Activated CD8-positive, alpha-beta memory T cell treated with anti-CD3 and anti-CD28 coated beads, Interleukin-2, amount 50 U/mL, for 1 hour (primary cell): ENCODE data around the gene GAB2.

ENCODE experiments used
- DNase-seq: peaks from one replicate; pipeline ENCODE4 v3.0.0-alpha.2; 2020; ENCODE audit errors: extremely low read depth

Gene GAB2

DNA sequence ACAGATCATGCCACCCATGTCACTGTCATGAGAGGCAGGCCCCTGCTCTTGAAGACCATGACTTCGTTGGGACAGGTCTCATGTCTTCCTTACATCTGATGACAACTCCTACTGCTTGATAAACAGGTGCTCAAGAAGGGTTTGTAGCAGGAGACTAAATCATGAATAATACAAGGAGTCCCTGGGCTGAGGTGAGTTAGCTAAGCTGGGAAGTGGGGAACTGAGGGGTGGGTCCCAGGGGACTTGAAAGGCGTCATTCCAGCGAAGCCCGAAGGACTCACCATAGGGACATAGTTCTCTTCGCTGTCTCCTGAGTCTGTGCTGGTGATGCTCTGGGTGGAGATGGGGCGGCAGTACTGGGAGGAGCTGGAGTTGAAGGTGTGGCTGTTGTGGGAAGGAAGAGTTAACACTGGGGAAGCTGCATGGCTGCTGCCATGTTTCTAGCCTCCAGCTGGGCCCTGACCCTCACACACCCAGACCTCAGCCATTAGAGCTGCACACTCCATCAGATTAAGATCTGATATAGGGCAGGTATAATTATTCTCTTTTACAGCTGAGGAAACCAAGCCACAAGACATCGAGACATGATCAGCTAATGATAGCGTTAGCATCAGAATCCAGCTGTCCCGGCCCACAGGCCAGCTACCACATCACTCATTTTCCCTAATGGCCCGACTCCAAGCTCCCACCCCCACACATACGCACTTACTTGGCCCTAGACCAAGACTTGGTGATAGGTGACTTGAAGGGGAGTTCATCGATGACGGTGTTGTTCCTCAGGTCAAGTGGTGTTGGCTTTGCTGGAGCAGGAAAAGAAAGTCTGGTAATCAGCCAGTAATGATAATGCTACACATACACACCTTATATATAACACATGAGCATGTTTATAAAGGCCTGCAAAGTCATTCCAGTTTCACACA lies 196.0 kb downstream of the GAB2 start:
- DNase-seq, result no peak

DNA sequence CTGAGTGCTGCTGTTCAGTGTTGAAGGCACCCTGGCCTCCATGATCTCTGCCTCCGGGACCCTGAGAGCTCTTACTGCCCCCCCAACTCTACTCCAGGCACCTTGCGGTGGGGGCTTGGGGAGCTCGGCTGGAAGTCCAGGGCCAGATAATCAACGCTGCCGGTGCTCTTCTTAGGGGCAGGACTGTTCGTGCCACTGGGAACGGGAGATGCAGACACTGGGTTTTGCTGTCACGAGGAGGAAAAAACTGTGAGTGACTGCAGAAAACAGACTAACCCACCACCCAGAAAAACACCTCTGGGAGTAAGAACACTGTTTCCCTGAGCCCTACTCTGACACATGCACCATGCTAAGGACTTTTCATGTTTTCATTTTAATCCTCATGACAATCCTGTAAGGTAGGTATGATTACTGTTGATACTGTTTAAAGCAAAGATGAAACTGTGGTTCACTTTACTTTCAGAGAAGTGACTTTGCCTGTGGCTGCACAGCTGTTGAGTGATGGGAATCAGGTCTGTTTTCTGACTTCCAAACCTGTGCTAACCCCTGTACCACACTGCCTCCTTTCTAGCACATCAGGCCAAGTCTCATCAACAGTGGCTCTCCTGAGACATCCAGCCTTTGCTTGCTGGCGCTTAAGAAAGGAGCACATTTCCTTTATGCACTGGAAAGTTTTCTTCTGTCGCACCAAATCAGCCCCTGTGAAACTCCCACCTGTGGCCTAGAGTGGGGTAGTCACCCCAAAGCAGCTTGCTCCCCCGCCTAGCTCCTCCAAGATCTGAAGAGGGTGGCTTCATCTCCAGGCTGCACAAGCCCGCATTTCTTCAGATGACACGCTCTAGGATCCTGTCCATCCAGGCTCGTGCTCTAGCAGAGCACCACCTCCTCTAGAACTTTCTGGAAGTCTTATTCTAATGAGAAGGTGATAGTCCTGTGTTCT lies 197.1 kb downstream of the GAB2 start:
- DNase-seq, result no peak

- DNase-seq, result no peak
Measured at GRCh38 chr11:78219493-78220217, 198.0 kb downstream of the GAB2 start.

- DNase-seq, result no peak
Measured at GRCh38 chr11:78218707-78219492, 198.7 kb downstream of the GAB2 start.

DNA sequence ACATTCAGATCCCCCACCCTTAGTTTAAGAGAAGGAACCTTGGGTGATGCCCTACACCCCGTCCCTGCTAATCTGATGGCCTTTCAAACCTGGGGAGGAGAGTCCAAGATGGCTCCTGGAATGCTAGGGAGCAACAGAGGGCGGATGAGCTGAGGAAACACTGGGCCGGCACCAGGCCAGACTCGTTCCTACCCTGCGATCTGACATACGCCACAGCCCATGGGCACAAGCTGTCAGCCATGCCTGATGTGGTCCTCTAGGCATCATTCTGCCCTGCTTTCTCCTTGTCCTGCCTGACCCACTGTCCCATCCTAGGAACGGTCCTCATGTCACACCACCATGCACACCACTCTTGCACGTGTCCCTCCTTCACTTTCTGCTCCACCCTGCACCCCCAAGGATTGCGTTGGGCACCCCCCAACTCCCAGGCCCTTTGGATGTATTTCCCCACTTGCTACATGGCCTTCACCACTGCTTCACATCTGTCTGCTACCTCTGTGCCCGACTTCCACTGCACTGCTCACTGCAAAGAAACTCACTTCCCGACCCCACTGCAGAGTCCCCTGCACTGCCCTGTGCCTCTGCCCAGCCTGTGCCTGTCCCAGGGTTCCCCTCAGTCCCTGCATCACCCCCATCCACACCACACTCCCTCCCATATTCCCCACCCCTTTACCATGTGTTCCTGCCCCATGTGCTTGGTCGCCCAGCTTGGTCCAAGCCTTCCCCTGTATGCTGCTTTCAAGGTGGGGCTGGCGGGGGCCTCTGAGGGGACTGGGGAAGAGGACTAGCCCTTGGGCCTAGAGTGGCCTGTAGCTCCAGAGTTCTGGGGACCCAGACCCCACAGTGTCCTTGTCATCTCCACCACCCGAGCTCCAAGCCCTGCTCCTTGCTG lies 199.7 kb downstream of the GAB2 start:
- no peak for DNase-seq

DNA sequence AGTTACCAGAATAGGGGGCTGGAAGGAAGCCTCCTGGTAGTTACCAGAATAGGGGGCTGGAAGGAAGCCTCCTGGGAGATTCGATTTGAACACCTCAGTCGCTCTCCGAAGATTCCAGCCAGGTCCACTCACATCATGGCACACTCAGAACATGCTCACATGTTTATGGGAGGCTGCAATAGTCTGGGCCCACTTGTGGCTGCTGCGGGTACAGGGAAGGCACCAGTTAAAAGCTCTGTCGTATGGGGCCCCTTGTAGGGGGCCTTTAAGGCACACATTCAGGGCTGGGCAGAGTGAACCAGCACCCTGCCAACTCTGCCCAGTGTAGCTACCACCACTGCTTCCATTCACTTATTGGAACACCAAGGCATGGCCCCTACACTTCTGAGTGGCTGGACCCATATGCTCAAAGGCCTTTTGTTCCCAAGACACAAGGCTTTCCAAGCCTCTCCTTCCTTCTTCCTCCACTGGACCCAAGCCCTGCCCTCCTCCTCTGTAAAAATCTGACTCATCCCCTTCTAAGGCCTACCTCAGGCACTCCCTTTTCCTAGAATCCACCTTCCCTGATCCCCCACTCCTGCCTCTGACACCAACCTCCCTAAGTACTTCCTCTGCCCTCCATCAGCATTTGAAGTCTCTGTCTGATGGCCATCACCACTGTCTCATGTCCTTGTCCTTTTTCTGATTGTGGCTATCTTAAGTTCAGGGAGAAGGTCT lies 200.9 kb downstream of the GAB2 start:
- DNase-seq, result no peak

- DNase-seq, result no peak
Measured at GRCh38 chr11:78216021-78216420, 201.6 kb downstream of the GAB2 start.

GRCh38 chr11:78214331-78215194 lies 203.1 kb downstream of the GAB2 start:
- DNase-seq, result no peak

DNA sequence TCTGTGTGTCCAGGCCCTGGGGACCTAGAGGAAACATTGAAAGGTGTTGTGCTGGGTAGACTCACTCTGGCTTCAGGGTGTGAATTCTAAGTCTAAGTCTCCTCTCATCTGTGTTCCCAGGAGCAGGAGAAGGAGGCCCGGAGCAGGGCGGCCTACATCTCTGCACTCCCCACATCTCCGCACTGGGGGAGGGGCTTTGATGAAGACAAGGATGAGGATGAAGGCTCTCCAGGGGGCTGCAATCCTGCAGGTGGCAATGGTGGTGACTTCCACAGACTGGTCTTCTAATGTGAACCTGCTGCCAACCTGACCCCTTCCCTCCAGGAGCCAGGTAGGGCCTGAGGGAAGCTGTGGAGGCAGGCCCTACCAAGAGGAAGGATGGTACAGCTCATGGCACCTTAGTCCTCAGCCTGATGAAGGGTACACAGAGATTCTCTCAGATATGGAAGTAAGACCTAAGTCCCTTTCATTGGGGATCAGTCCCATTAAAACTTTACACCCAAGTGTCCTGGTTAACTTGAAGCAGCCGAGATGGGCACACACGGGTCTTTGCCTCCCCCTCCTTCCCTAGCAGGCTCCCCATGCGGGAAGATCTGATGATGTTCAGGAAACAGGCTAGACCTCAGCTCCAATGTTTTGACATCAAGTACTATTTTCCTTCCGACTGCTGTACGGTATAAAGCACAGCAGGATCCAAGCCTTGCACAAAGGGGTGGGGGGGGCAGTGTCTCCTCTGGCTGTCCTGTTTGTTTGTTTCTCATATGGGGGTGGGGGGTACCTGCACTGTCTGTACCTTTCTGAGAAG lies 203.9 kb downstream of the GAB2 start:
- no peak for DNase-seq

- no peak for DNase-seq
Measured at GRCh38 chr11:78212586-78213371, 204.8 kb downstream of the GAB2 start.

DNA sequence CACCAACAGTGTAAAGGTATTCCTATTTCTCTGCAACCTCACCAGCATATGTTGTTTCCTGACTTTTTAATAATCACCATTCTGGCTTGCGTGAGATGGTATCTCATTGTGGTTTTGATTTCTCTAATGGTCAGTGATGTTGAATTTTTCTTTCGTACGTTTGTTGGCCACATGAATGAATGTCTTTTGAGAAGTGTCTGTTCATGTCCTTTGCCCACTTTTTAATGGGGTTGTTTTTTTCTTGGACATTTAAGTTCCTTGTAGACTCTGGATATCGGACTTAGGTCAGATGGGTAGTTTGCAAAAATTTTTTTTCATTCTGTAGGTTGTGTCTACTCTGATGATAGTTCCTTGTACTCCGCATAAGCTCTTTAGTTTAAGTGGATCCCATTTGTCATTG lies 206.1 kb downstream of the GAB2 start:
- DNase-seq, result no peak

DNA sequence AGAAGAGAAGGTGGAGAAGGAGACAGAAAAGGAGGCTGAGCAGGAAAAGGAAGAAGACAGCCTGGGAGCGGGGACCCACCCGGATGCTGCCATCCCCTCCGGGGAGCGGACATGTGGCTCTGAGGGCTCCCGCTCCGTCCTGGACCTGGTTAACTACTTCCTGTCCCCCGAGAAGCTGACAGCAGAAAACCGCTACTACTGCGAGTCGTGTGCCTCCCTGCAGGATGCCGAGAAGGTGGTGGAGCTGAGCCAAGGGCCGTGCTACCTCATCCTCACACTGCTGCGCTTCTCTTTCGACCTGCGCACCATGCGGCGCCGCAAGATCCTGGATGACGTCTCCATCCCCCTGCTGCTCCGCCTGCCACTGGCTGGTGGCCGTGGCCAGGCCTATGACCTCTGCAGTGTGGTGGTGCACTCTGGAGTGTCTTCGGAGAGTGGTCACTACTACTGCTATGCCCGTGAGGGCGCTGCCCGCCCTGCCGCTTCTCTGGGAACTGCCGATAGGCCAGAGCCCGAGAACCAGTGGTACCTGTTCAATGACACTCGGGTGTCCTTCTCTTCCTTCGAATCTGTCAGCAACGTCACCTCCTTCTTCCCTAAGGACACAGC lies 207.5 kb downstream of the GAB2 start:
- no peak for DNase-seq

DNA sequence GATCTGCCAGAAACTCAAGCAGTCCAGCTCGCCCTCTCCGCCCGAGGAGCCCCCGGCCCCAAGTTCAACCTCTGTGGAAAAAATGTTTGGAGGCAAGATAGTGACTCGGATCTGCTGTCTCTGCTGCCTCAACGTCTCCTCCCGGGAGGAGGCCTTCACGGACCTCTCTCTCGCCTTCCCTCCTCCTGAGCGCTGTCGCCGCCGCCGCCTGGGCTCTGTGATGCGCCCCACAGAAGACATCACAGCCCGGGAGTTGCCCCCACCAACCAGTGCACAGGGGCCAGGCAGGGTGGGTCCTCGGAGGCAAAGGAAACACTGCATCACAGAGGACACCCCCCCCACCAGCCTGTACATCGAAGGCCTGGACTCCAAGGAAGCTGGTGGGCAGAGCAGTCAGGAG lies 208.1 kb downstream of the GAB2 start:
- no peak for DNase-seq

DNA sequence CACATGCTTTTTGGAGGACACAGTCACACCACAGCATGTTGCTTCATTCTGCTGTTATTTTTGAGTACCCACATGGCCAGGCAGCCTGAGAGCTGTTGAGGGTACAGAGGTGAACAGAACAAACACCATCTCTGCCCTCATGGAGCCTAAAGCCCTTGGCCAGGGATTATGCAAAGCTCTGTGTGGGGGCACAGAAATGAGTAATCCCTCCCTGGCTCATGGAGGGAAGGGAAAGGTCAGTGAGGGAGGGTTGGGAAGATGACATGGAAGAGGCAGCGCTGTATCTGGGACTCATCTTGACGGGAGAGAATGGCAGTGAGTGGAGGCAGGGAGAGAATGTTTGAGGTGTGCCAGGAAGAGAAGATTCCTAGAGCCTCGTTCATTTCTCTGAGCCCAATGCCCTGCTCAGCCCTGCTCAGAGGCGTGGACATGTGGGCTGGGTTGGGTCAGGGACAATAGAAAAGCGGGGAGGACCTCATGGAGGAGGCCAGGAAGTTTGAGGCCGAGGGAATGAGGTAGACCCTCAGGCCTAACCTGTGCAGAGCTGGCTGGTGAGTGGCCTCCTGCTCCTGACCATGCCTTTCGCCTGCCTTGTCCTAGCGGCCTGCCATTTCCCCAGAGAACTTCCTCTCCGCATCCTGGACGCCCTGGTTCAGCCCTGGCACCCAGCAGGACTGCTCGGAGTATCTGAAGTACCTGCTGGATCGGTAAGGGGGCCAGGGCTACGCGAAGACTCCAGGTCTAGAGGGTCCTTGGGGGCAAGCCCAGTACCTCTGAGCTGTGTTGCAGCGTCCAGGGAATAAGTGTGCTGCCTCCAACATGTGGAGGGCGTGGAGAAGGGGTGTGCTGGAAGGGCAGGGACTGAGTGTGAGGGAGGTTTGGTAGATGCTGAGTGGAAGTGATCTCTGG lies 209.1 kb downstream of the GAB2 start:
- DNase-seq, result no peak

DNA sequence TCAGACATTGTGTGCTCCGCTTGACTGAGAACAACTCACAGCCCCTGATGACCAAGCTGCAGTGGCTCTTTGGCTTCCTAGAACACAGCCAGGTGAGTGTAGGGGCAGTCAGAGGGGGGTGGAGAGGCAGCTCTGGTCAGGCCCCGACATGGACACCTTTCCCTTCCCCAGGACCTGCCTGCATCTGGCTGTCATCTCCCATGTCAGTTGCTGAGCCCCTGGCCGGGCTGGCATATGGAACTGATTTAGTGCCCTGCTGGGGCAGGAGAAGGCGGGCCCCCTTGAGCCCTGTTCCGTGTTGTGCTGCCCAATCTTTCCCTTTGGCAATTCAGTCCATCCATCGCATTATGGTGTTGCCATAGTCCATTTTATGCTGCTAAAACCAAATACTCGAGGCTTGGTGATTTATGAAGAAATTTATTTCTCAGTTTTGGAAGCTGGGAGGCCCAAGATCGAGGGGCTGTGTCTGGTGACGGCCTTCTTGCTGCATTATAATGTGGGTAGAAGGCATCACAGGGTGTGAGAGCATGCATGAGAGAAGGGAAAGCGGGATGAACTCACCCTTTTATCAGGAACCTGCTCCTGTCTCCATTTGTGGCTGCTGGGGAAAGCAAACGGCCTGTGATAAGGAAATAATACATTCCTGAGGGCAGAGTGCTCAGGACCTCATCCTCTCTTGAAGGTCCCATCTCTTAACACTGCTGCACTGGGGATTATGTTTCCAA lies 209.9 kb downstream of the GAB2 start:
- no peak for DNase-seq
